ACC112 (cell line): ENCODE data around the gene STN1.

Experiments used
- H2AFZ ChIP-seq: fragments of 200-600 bp; sonication (generic); one replicate; pipeline ENCODE4 v1.6.0; 2017; ENCODE audit warnings: antibody characterized with exemption, low read length; ENCODE audit not compliant: unreplicated experiment
- H3K27ac ChIP-seq: fragments of 200-600 bp; sonication (generic); 2 replicates; pipeline ENCODE4 v1.5.1; 2014; ENCODE audit warnings: low read depth, mild to moderate bottlenecking, antibody characterized with exemption, low read length, moderate library complexity
- H3K27me3 ChIP-seq: fragments of 200-600 bp; sonication (generic); 2 replicates; pipeline ENCODE4 v1.6.1; 2014; ENCODE audit warnings: mild to moderate bottlenecking, antibody characterized with exemption, low read length, moderate library complexity, mixed read lengths; ENCODE audit not compliant: insufficient read depth
- H3K36me3 ChIP-seq: fragments of 200-600 bp; sonication (generic); 2 replicates; pipeline ENCODE4 v1.6.1; 2016; ENCODE audit warnings: mild to moderate bottlenecking, antibody characterized with exemption, low read length, moderate library complexity, mixed read lengths; ENCODE audit not compliant: insufficient read depth
- H3K4me1 ChIP-seq: fragments of 200-600 bp; sonication (generic); one replicate; pipeline ENCODE4 v1.6.1; 2016; ENCODE audit warnings: low read length, mixed read lengths; ENCODE audit not compliant: insufficient read depth, unreplicated experiment, control insufficient read depth
- H3K4me3 ChIP-seq: fragments of 200-600 bp; sonication (generic); 2 replicates; pipeline ENCODE4 v1.5.1; 2014; ENCODE audit warnings: mild to moderate bottlenecking, low read depth, low read length
- H3K79me2 ChIP-seq: fragments of 200-600 bp; sonication (generic); one replicate; pipeline ENCODE4 v1.6.0; 2016; ENCODE audit warnings: low read length; ENCODE audit not compliant: control insufficient read depth, unreplicated experiment, insufficient read depth

STN1 gene

DNA sequence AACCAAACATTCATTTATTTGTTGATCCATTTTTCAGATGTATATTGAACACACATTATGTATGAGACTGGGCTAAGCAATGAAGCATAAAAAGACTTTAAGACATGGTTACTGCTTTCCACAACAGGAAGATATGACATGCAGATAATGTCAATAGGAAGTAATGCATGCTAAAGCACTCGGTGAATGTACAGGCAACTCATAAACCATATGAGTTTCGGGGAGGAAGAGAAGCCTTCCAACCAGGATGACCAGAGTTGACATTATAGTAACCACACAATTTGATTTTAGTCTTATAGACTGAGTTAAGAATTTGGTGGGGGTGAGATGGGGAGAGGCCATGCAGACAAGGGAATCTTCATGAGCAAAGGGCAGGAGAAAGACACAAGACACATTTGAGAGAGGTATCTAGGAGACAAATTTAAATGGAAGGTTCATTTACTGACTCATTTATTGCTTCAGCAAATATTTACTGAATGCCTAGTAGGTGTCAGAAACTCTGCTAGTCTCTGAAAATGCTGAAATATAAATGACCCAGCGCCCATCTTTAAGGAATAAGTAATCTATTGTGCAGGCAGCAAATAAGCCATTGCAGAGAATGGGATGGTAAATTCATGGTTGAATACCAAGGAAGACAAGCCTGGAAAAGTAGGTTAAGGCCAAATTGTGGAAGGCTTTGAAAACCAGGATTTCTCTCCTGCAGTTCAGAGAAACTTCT lies 30.0 kb upstream of the STN1 start:
- H3K27me3 ChIP-seq = no peaks in the 10 kb centered on the region

GRCh38 chr10:103942866-103943265 lies 24.9 kb upstream of the STN1 start:
- Histone ChIP-seq H3K4me1 (no peaks in the 10 kb centered on the region), H3K4me3 (no peak overlapping the region), H2AFZ (no peak overlapping the region), H3K36me3 (no peaks in the 10 kb centered on the region), H3K27ac (no peak overlapping the region), H3K27me3 (no peaks in the 10 kb centered on the region), H3K79me2 (no peaks in the 10 kb centered on the region)

More for the DNA sequence above, 30.0 kb upstream of the STN1 start:
- no peak overlapping the region for H3K4me3 ChIP-seq
- no peak overlapping the region for H3K27ac ChIP-seq
- no peaks in the 10 kb centered on the region for H3K79me2 ChIP-seq
- H2AFZ ChIP-seq = no peak overlapping the region
- H3K36me3 ChIP-seq = no peaks in the 10 kb centered on the region
- H3K4me1 ChIP-seq = no peaks in the 10 kb centered on the region

DNA sequence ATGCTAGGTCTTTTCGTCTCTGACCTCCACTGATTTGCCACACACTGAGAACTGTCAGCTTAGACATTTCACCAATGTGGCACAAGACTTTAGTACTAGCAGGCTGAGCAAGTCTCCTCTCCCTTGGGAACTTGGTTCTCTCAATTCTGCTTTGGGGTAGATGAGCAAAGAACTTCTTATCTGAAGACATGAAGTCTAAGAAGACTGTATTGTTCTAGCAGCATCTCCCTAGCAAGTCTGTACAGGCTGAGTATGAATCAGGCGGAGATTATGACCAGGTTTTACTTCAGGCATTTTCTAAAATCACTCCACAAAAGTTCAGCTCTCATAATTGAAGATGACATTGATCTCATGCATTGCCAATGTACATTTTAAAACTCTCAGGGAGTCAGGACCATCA lies 23.8 kb upstream of the STN1 start:
- Histone ChIP-seq H3K4me3 (no peak overlapping the region), H2AFZ (no peak overlapping the region), H3K27ac (no peak overlapping the region), H3K79me2 (no peaks in the 10 kb centered on the region), H3K27me3 (no peaks in the 10 kb centered on the region), H3K4me1 (no peaks in the 10 kb centered on the region), H3K36me3 (no peaks in the 10 kb centered on the region)

GRCh38 chr10:103939522-103939921 lies 21.5 kb upstream of the STN1 start:
- H3K79me2 ChIP-seq = no peaks in the 10 kb centered on the region
- no peak overlapping the region for H3K27ac ChIP-seq
- H3K27me3 ChIP-seq = no peaks in the 10 kb centered on the region
- H3K4me1 ChIP-seq = no peaks in the 10 kb centered on the region
- H3K36me3 ChIP-seq = no peaks in the 10 kb centered on the region
- H3K4me3 ChIP-seq = no peak overlapping the region
- H2AFZ ChIP-seq = no peak overlapping the region

GRCh38 chr10:103936022-103936421 lies 18.0 kb upstream of the STN1 start:
- Histone ChIP-seq H2AFZ (no peak overlapping the region), H3K79me2 (no peaks in the 10 kb centered on the region), H3K27ac (no peak overlapping the region), H3K27me3 (no peaks in the 10 kb centered on the region), H3K4me1 (no peaks in the 10 kb centered on the region), H3K36me3 (no peaks in the 10 kb centered on the region), H3K4me3 (no peak overlapping the region)

GRCh38 chr10:103934308-103934707 lies 16.3 kb upstream of the STN1 start:
- no peak overlapping the region for H3K27ac ChIP-seq
- H3K4me1 ChIP-seq = no peaks in the 10 kb centered on the region
- H3K79me2 ChIP-seq = no peaks in the 10 kb centered on the region
- H3K4me3 ChIP-seq = no peak overlapping the region
- H2AFZ ChIP-seq = no peak overlapping the region
- H3K27me3 ChIP-seq = no peaks in the 10 kb centered on the region
- H3K36me3 ChIP-seq = no peaks in the 10 kb centered on the region

- Histone ChIP-seq H3K27me3 (no peaks in the 10 kb centered on the region), H3K4me3 (no peak overlapping the region), H3K27ac (no peak overlapping the region), H2AFZ (no peak overlapping the region), H3K4me1 (no peaks in the 10 kb centered on the region), H3K79me2 (no peaks in the 10 kb centered on the region), H3K36me3 (no peaks in the 10 kb centered on the region)
Observed at GRCh38 chr10:103933557-103934121, 15.7 kb upstream of the STN1 start.

DNA sequence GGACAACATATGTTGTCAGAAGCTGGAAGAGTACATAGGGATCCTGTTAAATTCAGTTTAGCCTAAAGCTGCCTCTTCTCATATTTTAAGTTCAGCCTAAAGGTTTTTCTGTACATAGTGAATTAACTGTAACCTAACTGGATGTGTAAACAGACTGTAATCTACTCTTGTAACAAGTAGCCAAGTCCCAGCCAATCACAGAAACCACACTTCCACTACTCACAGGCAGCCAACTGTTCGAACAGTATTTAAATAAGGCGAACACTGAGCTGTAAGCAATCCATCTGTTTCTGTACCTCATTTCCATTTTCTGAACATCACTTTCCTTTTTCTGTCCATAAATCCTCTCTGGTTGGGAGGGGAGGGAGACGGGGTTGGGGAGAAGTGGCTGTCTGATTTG lies 15.0 kb upstream of the STN1 start:
- Histone ChIP-seq H3K27ac (no peak overlapping the region), H3K36me3 (no peaks in the 10 kb centered on the region), H3K79me2 (no peaks in the 10 kb centered on the region), H2AFZ (no peak overlapping the region), H3K4me3 (no peak overlapping the region), H3K27me3 (no peaks in the 10 kb centered on the region), H3K4me1 (no peaks in the 10 kb centered on the region)

GRCh38 chr10:103932271-103932670 lies 14.3 kb upstream of the STN1 start:
- H3K27me3 ChIP-seq = no peaks in the 10 kb centered on the region
- no peak overlapping the region for H3K27ac ChIP-seq
- no peaks in the 10 kb centered on the region for H3K36me3 ChIP-seq
- no peak overlapping the region for H2AFZ ChIP-seq
- no peak overlapping the region for H3K4me3 ChIP-seq
- H3K79me2 ChIP-seq = no peaks in the 10 kb centered on the region
- no peaks in the 10 kb centered on the region for H3K4me1 ChIP-seq

DNA sequence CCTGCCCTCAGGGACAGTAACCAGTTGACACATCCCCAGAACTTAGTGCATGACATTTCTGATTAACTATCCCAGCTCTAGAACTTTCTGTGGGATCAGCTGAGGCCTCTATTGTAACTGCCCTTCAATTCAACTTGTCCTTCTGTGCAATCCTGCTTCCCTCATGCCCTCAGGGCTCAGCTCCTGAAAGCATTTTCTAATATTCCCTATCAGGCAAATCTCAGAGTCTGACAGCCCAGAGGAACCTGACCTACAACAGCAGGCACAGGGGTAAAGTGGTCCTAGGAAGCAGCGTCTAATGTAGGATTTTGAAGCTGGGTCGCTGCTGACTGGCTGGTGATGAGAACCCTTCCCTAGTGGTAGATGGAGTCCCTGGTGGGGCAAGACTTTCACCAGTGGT lies 13.6 kb upstream of the STN1 start:
- Histone ChIP-seq H3K79me2 (no peaks in the 10 kb centered on the region), H3K4me3 (no peak overlapping the region), H3K36me3 (no peaks in the 10 kb centered on the region), H3K27me3 (no peaks in the 10 kb centered on the region), H3K27ac (no peak overlapping the region), H3K4me1 (no peaks in the 10 kb centered on the region), H2AFZ (no peak overlapping the region)

DNA sequence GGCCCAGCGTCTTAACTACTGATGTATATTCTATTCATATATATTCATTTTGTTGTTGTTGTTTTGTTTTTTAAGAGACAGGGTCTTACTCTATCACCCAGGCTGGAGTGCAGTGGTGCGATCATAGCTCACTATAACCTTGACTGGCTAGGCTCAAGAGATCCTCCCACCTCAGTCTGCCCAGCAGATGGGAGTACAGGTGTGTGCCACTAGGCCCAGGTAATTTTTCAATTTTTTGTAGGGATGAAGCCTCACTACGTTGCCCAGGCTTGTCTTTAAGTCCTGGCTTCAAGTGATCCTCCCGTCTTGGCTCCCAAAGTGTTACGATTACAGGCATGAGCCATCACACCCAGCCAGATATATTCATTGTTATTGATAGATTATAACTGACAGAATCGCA lies 12.9 kb upstream of the STN1 start:
- no peak overlapping the region for H3K27ac ChIP-seq
- no peak overlapping the region for H3K4me3 ChIP-seq
- no peaks in the 10 kb centered on the region for H3K36me3 ChIP-seq
- no peak overlapping the region for H2AFZ ChIP-seq
- no peaks in the 10 kb centered on the region for H3K4me1 ChIP-seq
- H3K79me2 ChIP-seq = no peaks in the 10 kb centered on the region
- H3K27me3 ChIP-seq = no peaks in the 10 kb centered on the region
